KMS-11 (cell line): Measurements from ENCODE around the gene HDC.

Source experiments
- H2AFZ ChIP-seq: fragments of 200-600 bp; sonication (generic); 2 replicates; pipeline ENCODE4 v1.6.1; 2016; ENCODE audit warnings: antibody characterized with exemption, mixed run types, low read depth
- H3K27ac ChIP-seq: fragments of 200-600 bp; sonication (generic); 2 replicates; pipeline ENCODE4 v1.6.1; 2016; ENCODE audit warnings: mild to moderate bottlenecking, mixed run types
- H3K27me3 ChIP-seq: fragments of 200-600 bp; sonication (generic); 2 replicates; pipeline ENCODE4 v1.6.1; 2017; ENCODE audit warnings: mild to moderate bottlenecking, low read depth, mixed run types, moderate library complexity; ENCODE audit not compliant: insufficient read depth
- H3K36me3 ChIP-seq: fragments of 200-600 bp; sonication (generic); 2 replicates; pipeline ENCODE4 v1.6.1; 2017; ENCODE audit warnings: mild to moderate bottlenecking, mixed run types; ENCODE audit not compliant: insufficient read depth
- H3K4me1 ChIP-seq: fragments of 200-600 bp; sonication (generic); 2 replicates; pipeline ENCODE4 v1.6.1; 2016; ENCODE audit warnings: mild to moderate bottlenecking, low read depth, mixed run types; ENCODE audit not compliant: poor library complexity, severe bottlenecking
- H3K4me2 ChIP-seq: fragments of 200-600 bp; sonication (generic); 2 replicates; pipeline ENCODE4 v1.7.0; 2016; ENCODE audit warnings: mild to moderate bottlenecking, mixed run types
- H3K4me3 ChIP-seq: fragments of 200-600 bp; sonication (generic); IDR thresholded peaks from 2 replicates; pipeline ENCODE4 v1.6.1; 2017; ENCODE audit warnings: low read depth, low read length, mixed read lengths; ENCODE audit not compliant: insufficient read depth
- H3K79me2 ChIP-seq: fragments of 200-600 bp; sonication (generic); 2 replicates; pipeline ENCODE4 v1.6.1; 2016; ENCODE audit warnings: low read depth, mixed run types; ENCODE audit not compliant: insufficient read depth
- H3K9ac ChIP-seq: fragments of 200-600 bp; sonication (generic); 2 replicates; pipeline ENCODE4 v1.6.1; 2016; ENCODE audit warnings: mild to moderate bottlenecking, mixed run types
- H4K20me1 ChIP-seq: fragments of 200-600 bp; sonication (generic); 2 replicates; pipeline ENCODE4 v1.6.1; 2016; ENCODE audit warnings: mild to moderate bottlenecking, mixed run types; ENCODE audit not compliant: insufficient read depth
- TF ChIP-seq, protein P1 (sequence below): fragments of 200-600 bp; sonication (generic); conservative IDR thresholded peaks from 2 replicates; pipeline ENCODE4 v1.6.1; 2017; ENCODE audit warnings: low read depth, mild to moderate bottlenecking, antibody characterized with exemption, low read length, moderate library complexity, mixed read lengths

The HDC gene

DNA sequence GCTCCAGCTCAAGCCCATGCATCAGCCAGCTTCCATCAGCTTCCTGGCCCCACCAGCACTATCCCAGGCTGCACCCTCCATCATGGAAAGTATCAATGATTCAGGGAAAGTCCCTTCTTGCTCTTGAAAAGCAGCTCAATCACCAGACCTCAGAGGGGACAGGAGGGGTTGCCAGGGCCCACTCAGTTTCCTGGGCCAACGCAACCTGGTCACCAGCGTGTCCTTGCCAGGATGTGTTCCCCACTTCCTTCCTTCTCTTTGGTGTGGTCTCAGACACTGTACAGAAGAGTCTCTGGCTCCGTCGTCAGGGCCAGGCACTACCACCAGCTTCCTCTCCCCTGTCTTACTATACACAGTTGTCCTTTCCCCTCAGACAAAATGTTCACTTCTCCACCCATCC lies 3.0 kb downstream of the HDC start:
- no peaks in the 10 kb centered on the region for H3K79me2 ChIP-seq
- no peak overlapping the region for H3K4me3 ChIP-seq
- no peaks in the 10 kb centered on the region for H3K36me3 ChIP-seq
- no peaks in the 10 kb centered on the region for H3K27me3 ChIP-seq
- H3K9ac ChIP-seq = no peak overlapping the region
- no peak overlapping the region for H3K27ac ChIP-seq
- H3K4me2 ChIP-seq = no peak overlapping the region
- TF ChIP-seq, protein P1, sequence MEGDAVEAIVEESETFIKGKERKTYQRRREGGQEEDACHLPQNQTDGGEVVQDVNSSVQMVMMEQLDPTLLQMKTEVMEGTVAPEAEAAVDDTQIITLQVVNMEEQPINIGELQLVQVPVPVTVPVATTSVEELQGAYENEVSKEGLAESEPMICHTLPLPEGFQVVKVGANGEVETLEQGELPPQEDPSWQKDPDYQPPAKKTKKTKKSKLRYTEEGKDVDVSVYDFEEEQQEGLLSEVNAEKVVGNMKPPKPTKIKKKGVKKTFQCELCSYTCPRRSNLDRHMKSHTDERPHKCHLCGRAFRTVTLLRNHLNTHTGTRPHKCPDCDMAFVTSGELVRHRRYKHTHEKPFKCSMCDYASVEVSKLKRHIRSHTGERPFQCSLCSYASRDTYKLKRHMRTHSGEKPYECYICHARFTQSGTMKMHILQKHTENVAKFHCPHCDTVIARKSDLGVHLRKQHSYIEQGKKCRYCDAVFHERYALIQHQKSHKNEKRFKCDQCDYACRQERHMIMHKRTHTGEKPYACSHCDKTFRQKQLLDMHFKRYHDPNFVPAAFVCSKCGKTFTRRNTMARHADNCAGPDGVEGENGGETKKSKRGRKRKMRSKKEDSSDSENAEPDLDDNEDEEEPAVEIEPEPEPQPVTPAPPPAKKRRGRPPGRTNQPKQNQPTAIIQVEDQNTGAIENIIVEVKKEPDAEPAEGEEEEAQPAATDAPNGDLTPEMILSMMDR = no peak
- no peak overlapping the region for H2AFZ ChIP-seq
- H3K4me1 ChIP-seq = no peaks in the 10 kb centered on the region
- no peaks in the 10 kb centered on the region for H4K20me1 ChIP-seq

DNA sequence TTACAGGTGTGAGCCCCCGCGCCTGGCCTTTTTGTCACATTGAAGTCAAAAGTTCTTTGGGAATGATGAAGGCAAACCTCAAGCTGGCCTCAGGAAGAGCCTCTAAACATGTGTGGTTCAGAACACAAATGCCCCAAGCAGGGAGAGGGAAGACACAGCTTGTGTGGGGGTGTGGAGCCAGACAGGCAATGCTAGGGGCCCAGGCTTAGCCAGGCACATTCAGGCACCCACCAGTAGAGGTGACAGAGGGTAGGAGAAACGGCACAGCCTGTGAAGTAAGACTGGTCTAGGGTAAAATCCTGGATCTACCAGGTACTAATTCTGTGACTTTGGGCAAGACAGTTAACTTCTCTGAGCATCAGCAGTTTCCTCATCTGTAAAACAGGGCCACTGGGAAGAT lies 3.5 kb downstream of the HDC start:
- Histone ChIP-seq H3K4me2 (no peak overlapping the region), H3K27ac (no peak overlapping the region)
- TF ChIP-seq, protein P1 = no peak

GRCh38 chr15:50260969-50261496 lies 4.5 kb downstream of the HDC start:
- no peaks in the 10 kb centered on the region for H4K20me1 ChIP-seq
- H3K36me3 ChIP-seq = no peaks in the 10 kb centered on the region
- TF ChIP-seq, protein P1 = no peak
- H3K27me3 ChIP-seq = no peaks in the 10 kb centered on the region
- no peaks in the 10 kb centered on the region for H3K79me2 ChIP-seq
- no peak overlapping the region for H3K4me2 ChIP-seq
- H3K4me3 ChIP-seq = no peak overlapping the region
- no peak overlapping the region for H3K9ac ChIP-seq
- no peak overlapping the region for H2AFZ ChIP-seq
- H3K4me1 ChIP-seq = no peaks in the 10 kb centered on the region
- no peak overlapping the region for H3K27ac ChIP-seq

More for the DNA sequence above, 3.5 kb downstream of the HDC start:
- Histone ChIP-seq H3K4me1 (no peaks in the 10 kb centered on the region), H3K36me3 (no peaks in the 10 kb centered on the region), H3K27me3 (no peaks in the 10 kb centered on the region), H4K20me1 (no peaks in the 10 kb centered on the region), H3K9ac (no peak overlapping the region), H2AFZ (no peak overlapping the region), H3K79me2 (no peaks in the 10 kb centered on the region), H3K4me3 (no peak overlapping the region)

DNA sequence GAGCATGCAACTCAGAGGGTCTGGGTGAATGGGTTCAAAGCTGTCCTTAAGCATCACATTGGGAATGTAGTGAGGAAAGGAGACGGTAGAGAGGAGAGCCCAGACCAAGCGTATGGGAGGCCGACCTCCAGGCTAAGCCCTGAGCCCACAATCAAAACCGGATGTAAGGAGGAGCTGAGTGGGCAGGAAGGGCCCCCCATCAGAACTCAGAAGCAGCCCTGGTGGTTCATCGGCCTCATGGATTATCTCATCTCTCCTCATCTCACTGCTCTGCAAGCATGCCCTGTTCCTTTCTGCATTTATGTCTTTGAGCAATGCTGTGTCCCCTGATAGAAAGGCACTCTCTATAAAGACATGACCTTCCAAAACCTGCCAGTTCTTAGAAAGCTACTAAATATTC lies 6.2 kb downstream of the HDC start:
- H3K36me3 ChIP-seq = no peaks in the 10 kb centered on the region
- no peaks in the 10 kb centered on the region for H4K20me1 ChIP-seq
- H2AFZ ChIP-seq = no peak overlapping the region
- no peak overlapping the region for H3K4me3 ChIP-seq
- no peaks in the 10 kb centered on the region for H3K79me2 ChIP-seq
- no peak overlapping the region for H3K27ac ChIP-seq
- H3K4me1 ChIP-seq = no peaks in the 10 kb centered on the region
- no peak overlapping the region for H3K4me2 ChIP-seq
- H3K9ac ChIP-seq = no peak overlapping the region
- no peaks in the 10 kb centered on the region for H3K27me3 ChIP-seq
- TF ChIP-seq, protein P1 = no peak
